Uterus (tissue), 2 donors: ENCODE data around the gene RAB5B.

ENCODE experiments used
- CTCF ChIP-seq, 4 experiments: fragments of 200-600 bp in 2 of 4; fragments of 450-650 bp in 2 of 4; sonication (generic) in 2 of 4; IDR thresholded peaks; one replicate each; pipeline ENCODE4 v1.5.1; 2016 to 2019; ENCODE audit warnings: antibody characterized with exemption in 4 of 4, mild to moderate bottlenecking in 2 of 4, moderate library complexity in 1 of 4
- POLR2A ChIP-seq, 2 donors: fragments of 450-650 bp; IDR thresholded peaks; one replicate each; pipeline ENCODE4 v1.6.1; 2016; ENCODE audit warnings: antibody characterized with exemption in 2 of 2, mild to moderate bottlenecking in 1 of 2, moderate library complexity in 1 of 2

GRCh38 chr12:56011509-56012090 is 37.7 kb downstream of the RAB5B start:
- no peak for TF ChIP-seq CTCF (IDR thresholded peaks at IDR 0.05)
- no peak for TF ChIP-seq POLR2A (IDR thresholded peaks at IDR 0.05)
